Renal cortical epithelial cell (primary cell): ENCODE data around the gene ZHX3. TPM values are rescaled to one million over a fixed set of nuclear protein-coding genes. Genes with fewer than 3 reads are reported as not detected.

Experiments
- DNase-seq: peaks from one replicate; pipeline ENCODE4 v3.0.0-alpha.2; 2011; ENCODE audit warnings: low read depth
- total RNA-seq: library from RNA; depleted of rRNA; stranded (reverse); fragments of >200 nt; gene quantifications from 2 replicates; pipeline ENCODE4 v1.2.3, GENCODE V29; 2014

ZHX3 gene
- total RNA-seq = 25.0 and 59.4 TPM in 2 replicates

- DNase-seq = peak; percentile 80
Observed at GRCh38 chr20:41317546-41318270, at the start of gene ZHX3. TSS of gene ZHX3 (minus strand) at chr20:41317731. CDS start at chr20:41204916, 112,815 bp downstream.

GRCh38 chr20:41367393-41367695 lies 49.8 kb upstream of the ZHX3 start:
- DNase-seq = no peak

- DNase-seq = no peak
Observed at GRCh38 chr20:41366546-41367392, 49.2 kb upstream of the ZHX3 start, which contains the start of gene EMILIN3. TSS of gene EMILIN3 (minus strand) at chr20:41366818. CDS start at chr20:41366634, 184 bp downstream.

- DNase-seq = no peak
Observed at GRCh38 chr20:41365777-41366545, 48.4 kb upstream of the ZHX3 start.

- DNase-seq = no peak
Observed at GRCh38 chr20:41364967-41365765, 47.6 kb upstream of the ZHX3 start.

GRCh38 chr20:41364236-41364855 lies 46.8 kb upstream of the ZHX3 start:
- no peak for DNase-seq

GRCh38 chr20:41363601-41364000 lies 46.1 kb upstream of the ZHX3 start:
- DNase-seq = no peak

GRCh38 chr20:41362748-41363140 lies 45.2 kb upstream of the ZHX3 start:
- DNase-seq = no peak

GRCh38 chr20:41361757-41362747 lies 44.5 kb upstream of the ZHX3 start:
- DNase-seq = no peak

- DNase-seq = no peak
Observed at GRCh38 chr20:41360831-41361756, 43.6 kb upstream of the ZHX3 start.

GRCh38 chr20:41359541-41360011 lies 42.0 kb upstream of the ZHX3 start:
- DNase-seq = no peak

GRCh38 chr20:41358717-41359116 lies 41.2 kb upstream of the ZHX3 start:
- DNase-seq = no peak

GRCh38 chr20:41358230-41358629 lies 40.7 kb upstream of the ZHX3 start:
- no peak for DNase-seq

- DNase-seq = no peak
Observed at GRCh38 chr20:41357424-41358163, 40.1 kb upstream of the ZHX3 start.

- DNase-seq = no peak
Observed at GRCh38 chr20:41356951-41357350, 39.4 kb upstream of the ZHX3 start.

GRCh38 chr20:41355598-41356203 lies 38.2 kb upstream of the ZHX3 start:
- DNase-seq = no peak

GRCh38 chr20:41355192-41355591 lies 37.7 kb upstream of the ZHX3 start:
- DNase-seq = no peak
